ENCODE data around the gene EPB41L2. TPM values are rescaled to one million over a fixed set of nuclear protein-coding genes. Genes with fewer than 3 reads are reported as not detected.

The EPB41L2 gene
- total RNA-seq, 1 donor: 47.4 TPM

- Histone ChIP-seq H3K79me2 (ENCODE audit: insufficient read depth, low read length) (no peaks in the 10 kb centered on the region), H3K4me2 (ENCODE audit: insufficient read depth, low read length) (no peak overlapping the region), H2AFZ (ENCODE audit: low read length) (no peak overlapping the region), H3K27me3 (ENCODE audit: insufficient read depth, low read length) (no peaks in the 10 kb centered on the region), H3K4me3 (ENCODE audit: insufficient read depth, low read length) (no peak overlapping the region), H4K20me1 (ENCODE audit: insufficient read depth, low read length) (no peaks in the 10 kb centered on the region), H3K27ac (ENCODE audit: low read depth, low read length) (no peak overlapping the region), H3K9me3 (ENCODE audit: low read depth, low read length) (no peaks in the 10 kb centered on the region), H3K4me1 (ENCODE audit: insufficient read depth, low read length) (no peaks in the 10 kb centered on the region), H3K36me3 (ENCODE audit: insufficient read depth, low read length) (no peaks in the 10 kb centered on the region)
- DNase-seq (ENCODE audit: insufficient read length, low spot score, missing footprints): no peak
- no peak for TF ChIP-seq CTCF (IDR thresholded peaks at IDR 0.05; ENCODE audit: extremely low read depth, low read depth, low read length)
Observed at GRCh38 chr6:131073577-131073976, 10.5 kb upstream of the EPB41L2 start.

GRCh38 chr6:131070061-131070460 is 7.0 kb upstream of the EPB41L2 start:
- Histone ChIP-seq H3K27me3 (ENCODE audit: insufficient read depth, low read length) (no peaks in the 10 kb centered on the region), H3K4me2 (ENCODE audit: insufficient read depth, low read length) (no peak overlapping the region), H3K36me3 (ENCODE audit: insufficient read depth, low read length) (no peaks in the 10 kb centered on the region), H3K79me2 (ENCODE audit: insufficient read depth, low read length) (no peaks in the 10 kb centered on the region), H3K9me3 (ENCODE audit: low read depth, low read length) (no peaks in the 10 kb centered on the region), H4K20me1 (ENCODE audit: insufficient read depth, low read length) (no peaks in the 10 kb centered on the region), H3K4me3 (ENCODE audit: insufficient read depth, low read length) (no peak overlapping the region), H3K4me1 (ENCODE audit: insufficient read depth, low read length) (no peaks in the 10 kb centered on the region), H2AFZ (ENCODE audit: low read length) (no peak overlapping the region), H3K27ac (ENCODE audit: low read depth, low read length) (no peak overlapping the region)
- no peak for DNase-seq (ENCODE audit: insufficient read length, low spot score, missing footprints)
- TF ChIP-seq CTCF (IDR thresholded peaks at IDR 0.05; ENCODE audit: extremely low read depth, low read depth, low read length): no peak

- H3K9me3 ChIP-seq (ENCODE audit: low read depth, low read length): no peaks in the 10 kb centered on the region
- H4K20me1 ChIP-seq (ENCODE audit: insufficient read depth, low read length): no peaks in the 10 kb centered on the region
- DNase-seq (ENCODE audit: insufficient read length, low spot score, missing footprints): peak; percentile 53
- no peak overlapping the region for H3K4me2 ChIP-seq (ENCODE audit: insufficient read depth, low read length)
- H3K27me3 ChIP-seq (ENCODE audit: insufficient read depth, low read length): no peaks in the 10 kb centered on the region
- H3K4me3 ChIP-seq (ENCODE audit: insufficient read depth, low read length): no peak overlapping the region
- H3K36me3 ChIP-seq (ENCODE audit: insufficient read depth, low read length): no peaks in the 10 kb centered on the region
- TF ChIP-seq CTCF (IDR thresholded peaks at IDR 0.05; ENCODE audit: extremely low read depth, low read depth, low read length): no peak
- no peak overlapping the region for H3K27ac ChIP-seq (ENCODE audit: low read depth, low read length)
- no peaks in the 10 kb centered on the region for H3K79me2 ChIP-seq (ENCODE audit: insufficient read depth, low read length)
- H3K4me1 ChIP-seq (ENCODE audit: insufficient read depth, low read length): peaks cover 8% of the 10 kb centered on the region
- no peak overlapping the region for H2AFZ ChIP-seq (ENCODE audit: low read length)
Observed at GRCh38 chr6:131068165-131068564, 5.1 kb upstream of the EPB41L2 start.

GRCh38 chr6:131067521-131067920 is 4.5 kb upstream of the EPB41L2 start:
- H4K20me1 ChIP-seq (ENCODE audit: insufficient read depth, low read length): no peaks in the 10 kb centered on the region
- H2AFZ ChIP-seq (ENCODE audit: low read length): peak overlapping the region; percentile 63
- no peak for TF ChIP-seq CTCF (IDR thresholded peaks at IDR 0.05; ENCODE audit: extremely low read depth, low read depth, low read length)
- no peaks in the 10 kb centered on the region for H3K27me3 ChIP-seq (ENCODE audit: insufficient read depth, low read length)
- no peak for DNase-seq (ENCODE audit: insufficient read length, low spot score, missing footprints)
- H3K79me2 ChIP-seq (ENCODE audit: insufficient read depth, low read length): peaks cover 2% of the 10 kb centered on the region
- no peak overlapping the region for H3K4me3 ChIP-seq (ENCODE audit: insufficient read depth, low read length)
- no peak overlapping the region for H3K27ac ChIP-seq (ENCODE audit: low read depth, low read length)
- no peaks in the 10 kb centered on the region for H3K36me3 ChIP-seq (ENCODE audit: insufficient read depth, low read length)
- H3K9me3 ChIP-seq (ENCODE audit: low read depth, low read length): no peaks in the 10 kb centered on the region
- H3K4me2 ChIP-seq (ENCODE audit: insufficient read depth, low read length): no peak overlapping the region
- H3K4me1 ChIP-seq (ENCODE audit: insufficient read depth, low read length): peaks cover 8% of the 10 kb centered on the region

Measured in osteoblast (primary cell).